ENCODE data around the gene OR1F1. TPM values are rescaled to one million over a fixed set of nuclear protein-coding genes. Genes with fewer than 3 reads are reported as not detected.
"Not testable (repeated sequence)": the region's sequence is repeated elsewhere in the genome, so short reads cannot be mapped to it uniquely, and the experiment has no call there.

The OR1F1 gene
- total RNA-seq, 1 experiment from 2014 or later = not detected

DNA sequence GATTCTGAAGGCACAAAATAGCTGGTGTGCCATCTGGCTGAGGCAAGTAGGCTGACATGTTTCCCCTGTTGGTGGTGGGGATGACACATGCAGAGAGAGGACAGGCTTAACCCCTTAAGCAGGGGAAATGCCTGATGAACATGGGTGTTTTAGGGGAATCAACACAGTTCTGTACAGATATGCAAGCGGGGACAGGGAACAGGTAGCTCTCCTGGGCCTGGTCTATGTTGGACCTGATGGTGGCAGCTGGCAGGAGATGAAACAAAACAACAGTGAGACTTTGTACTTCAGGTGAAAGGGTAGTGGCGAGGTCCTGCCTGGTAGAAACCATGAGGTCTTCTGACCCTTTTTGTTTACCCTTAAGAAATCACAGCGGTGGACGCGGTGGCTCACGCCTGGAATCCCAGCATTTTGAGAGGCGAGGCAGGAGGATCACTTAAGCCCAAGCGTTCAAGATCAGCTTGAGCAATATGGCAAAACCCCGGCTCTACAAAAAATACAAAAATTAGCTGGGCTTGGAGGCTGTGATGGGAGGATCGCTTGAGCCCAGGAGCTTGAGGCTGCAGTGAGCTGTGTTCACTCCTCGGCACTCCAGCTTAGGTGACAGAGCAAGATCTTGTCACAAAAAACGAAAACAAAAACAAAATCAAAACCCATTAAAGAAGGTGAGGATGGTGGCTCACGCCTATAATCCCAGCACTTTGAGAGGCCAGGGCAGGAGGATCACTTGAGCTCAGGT lies 10.5 kb downstream of the OR1F1 start:
- DNase-seq (ENCODE audit: low read depth) = no peak

DNA sequence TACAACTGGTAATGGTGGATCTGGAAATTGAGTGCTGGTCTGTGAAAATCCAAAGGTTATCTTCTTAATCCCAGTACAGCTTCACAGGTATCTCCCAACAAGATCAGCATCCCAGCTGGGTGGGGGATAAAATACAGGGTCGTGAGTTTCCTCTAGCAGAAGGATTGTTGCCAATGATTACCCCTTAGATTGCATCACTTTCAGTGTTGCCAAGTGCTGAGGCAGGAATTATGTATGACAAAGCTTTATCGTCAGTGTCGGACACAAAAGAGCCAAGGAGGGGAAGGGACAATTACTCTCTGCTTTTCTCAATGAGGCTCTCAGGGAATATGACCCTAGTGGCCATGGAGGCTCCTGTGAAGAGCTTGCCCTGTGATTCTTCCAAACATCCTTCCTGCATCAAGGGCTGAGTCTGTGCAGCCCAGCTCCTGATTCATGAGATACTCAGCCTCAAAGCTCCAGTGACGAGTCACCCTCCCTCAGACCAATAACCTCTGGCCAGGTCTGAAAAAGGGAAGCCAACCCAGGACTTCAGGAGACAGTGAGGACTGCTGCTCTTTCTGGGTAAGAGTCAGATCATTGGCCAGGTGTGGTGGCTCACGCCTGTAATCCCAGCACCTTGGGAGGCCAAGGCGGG lies 15.0 kb downstream of the OR1F1 start:
- DNase-seq (ENCODE audit: low read depth) = no peak

DNA sequence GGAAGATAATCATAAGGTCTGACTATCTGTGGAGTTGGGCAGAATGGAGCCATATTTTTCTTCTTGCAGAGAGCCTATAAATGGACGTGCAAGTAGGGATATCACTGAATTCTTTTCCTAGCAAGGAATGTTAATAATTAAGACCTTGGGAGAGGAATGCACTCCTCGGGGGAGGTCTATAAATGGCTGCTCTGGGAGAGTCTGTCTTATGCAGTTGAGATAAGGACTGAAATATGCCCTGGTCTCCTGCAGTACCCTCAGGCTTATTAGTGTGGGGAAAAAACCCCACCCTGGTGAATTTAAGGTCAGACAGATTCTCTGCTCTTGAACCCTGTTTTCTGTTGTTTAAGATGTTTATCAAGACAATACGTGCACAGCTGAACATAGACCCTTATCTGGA lies 17.9 kb downstream of the OR1F1 start:
- not testable (repeated sequence) for DNase-seq (ENCODE audit: low read depth)

DNA sequence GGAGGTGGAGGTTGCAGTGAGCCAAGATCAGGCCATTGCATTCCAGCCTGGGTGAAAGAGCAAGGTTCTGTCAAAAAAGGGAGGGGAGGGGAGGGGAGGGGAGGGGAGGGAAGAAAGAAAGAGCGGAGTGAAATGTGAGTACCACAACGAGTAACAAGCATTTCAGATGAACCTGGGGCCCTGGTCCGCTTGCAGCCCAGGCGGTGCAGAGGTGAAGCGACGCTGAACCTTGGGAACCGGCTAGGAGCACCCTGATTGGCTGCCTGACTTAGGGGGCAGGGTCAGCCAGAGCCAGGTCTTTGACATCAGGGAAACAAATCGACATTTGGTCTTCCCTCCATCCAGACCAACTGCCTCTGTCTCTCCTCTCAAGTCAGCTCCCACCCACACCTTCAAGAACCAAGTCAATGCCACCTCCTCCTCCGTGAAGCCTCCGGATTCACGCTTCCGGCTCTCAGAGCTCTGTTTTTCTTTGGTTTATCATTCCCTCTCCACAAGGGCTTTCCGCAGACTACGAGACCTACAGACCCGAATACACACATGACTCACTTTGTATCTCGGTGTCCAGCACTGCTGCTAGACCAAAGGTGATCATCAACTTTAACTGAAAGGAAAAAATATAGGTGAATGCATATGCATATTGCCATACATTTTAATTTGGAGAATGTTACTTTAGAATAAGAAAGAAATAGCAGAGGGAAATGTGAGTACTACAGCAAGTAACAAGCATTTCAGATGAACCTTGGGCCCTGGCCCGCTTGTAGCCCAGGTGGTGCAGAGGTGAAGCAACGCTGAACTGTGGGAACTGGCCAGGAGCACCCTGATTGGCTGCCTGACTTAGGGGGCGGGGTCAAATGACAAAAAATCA lies 19.3 kb downstream of the OR1F1 start:
- DNase-seq (ENCODE audit: low read depth) = no peak

DNA sequence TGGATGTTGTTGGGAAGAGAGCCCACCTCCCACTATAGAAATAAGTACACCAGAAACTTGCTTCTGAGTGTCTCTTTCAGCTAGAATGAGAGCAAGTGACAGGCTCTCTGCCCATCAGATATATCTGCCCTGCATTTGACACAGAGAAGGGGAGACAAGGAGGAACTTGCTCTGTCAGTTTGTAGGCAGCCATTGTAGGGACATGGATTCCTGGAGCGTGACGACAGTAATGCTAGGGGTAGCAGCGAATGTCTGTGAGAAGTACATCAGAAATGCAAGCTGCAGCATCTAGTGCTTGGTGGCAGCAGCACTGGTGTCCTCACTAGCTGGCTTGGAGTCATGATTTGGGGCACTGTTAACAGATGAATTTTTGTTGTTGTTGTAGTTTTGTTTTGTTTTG lies 24.0 kb downstream of the OR1F1 start:
- DNase-seq (ENCODE audit: low read depth) = no peak

DNA sequence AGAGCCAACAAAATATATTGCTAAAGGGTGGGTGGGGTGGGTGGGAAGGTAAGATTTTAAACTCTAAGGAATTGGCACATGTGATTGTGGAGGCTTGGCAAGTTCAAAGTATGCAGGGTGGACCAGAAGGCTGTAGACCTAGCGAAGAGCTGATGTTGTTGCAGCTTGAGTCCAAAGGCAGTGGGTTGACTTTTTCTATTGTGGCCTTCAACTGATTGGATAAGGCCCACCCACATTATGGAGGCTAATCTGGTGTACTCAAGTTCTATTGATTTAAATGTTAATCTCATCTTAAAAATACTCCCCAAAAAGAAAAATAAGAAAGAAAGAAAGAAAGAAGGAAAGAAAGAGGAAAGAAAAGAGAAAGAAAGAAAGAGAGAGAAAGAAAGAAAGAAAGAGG lies 24.6 kb downstream of the OR1F1 start:
- no peak for DNase-seq (ENCODE audit: low read depth)

DNA sequence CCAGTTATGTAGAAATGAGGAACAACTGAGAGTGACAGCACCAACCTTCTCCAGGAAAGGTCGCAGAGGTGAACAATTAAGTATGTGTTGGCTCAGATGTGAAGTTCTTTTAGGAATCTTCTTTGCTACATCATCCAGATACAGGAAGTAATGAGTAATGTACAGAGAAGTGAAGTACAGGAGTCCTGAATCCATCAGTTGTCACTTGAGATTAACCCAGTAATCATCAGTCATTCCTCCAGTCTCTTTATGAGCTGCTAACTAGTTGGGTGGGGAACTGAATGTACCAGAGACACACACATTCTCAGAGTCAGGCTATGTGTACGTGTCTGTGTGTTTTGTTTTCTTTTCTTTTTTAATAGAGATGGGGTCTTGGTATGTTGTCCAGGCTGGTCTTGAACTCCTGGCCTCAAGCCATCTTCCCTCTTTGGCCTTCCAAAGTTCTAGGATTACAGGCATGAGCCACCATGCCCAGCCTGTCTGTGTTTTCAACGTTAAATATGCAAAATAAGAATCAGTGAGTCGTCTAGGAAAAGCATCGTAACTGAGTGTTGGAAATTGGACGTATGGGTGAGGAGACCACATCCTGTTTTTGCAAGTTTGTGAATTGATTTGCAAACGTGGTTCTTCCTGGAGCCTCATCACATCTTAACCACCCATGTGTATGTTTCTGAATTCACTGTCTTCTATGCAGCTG lies 27.0 kb downstream of the OR1F1 start:
- no peak for DNase-seq (ENCODE audit: low read depth)

DNA sequence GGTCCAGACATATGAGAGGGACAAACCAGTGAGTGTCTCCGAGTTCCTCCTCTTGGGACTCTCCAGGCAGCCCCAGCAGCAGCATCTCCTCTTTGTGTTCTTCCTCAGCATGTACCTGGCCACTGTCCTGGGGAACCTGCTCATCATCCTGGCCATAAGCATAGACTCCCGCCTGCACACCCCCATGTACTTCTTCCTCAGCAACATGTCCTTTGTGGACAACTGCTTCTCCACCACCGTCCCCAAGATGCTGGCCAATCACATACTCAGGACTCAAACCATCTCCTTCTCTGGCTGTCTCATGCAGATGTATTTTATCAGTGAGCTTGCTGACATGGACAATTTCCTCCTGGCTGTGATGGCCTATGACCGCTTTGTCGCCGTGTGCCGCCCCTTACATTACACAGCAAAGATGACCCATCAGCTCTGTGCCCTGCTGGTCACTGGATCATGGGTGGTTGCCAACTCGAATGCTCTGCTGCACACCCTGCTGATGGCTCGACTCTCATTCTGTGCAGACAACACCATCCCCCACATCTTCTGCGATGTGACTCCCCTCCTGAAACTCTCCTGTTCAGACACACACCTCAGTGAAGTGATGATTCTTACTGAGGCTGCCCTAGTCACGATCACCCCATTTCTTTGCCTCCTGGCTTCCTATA lies 27.7 kb downstream of the OR1F1 start:
- no peak for DNase-seq (ENCODE audit: low read depth)

DNA sequence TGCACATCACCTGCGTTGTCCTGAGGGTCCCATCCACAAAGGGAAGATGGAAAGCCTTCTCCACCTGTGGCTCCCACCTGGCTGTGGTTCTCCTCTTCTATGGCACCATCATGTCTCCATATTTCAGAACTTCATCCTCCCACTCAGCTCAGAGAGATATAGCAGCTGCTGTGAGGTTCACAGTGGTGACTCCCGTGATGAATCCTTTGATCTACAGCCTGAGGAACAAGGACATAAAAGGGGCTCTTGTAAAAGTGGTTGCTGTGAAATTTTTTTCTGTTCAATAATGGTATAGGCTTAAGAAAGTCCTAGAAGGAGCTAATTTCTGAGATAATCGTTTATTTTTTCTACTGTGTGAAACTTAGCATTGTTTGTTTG lies 28.2 kb downstream of the OR1F1 start:
- no peak for DNase-seq (ENCODE audit: low read depth)

DNA sequence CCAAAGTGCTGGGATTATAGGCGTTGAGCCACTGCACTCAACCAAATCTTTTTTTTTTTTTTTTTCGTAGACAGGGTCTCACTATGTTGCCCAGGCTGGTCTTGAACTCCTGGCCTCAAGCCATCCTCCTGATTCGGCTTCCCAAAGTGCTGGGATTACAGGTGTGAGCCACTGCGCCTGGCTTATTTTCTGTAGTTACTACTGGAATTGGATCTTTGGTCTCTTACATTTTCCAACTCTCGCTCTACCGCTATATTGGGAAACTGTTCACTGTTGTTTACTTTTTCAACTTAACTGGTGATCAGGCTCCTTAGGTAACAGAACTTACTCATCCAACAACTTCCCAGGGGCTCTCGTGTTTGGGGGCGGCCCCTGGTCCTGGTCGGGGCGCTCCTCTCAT lies 32.8 kb downstream of the OR1F1 start:
- DNase-seq (ENCODE audit: low read depth) = no peak

DNA sequence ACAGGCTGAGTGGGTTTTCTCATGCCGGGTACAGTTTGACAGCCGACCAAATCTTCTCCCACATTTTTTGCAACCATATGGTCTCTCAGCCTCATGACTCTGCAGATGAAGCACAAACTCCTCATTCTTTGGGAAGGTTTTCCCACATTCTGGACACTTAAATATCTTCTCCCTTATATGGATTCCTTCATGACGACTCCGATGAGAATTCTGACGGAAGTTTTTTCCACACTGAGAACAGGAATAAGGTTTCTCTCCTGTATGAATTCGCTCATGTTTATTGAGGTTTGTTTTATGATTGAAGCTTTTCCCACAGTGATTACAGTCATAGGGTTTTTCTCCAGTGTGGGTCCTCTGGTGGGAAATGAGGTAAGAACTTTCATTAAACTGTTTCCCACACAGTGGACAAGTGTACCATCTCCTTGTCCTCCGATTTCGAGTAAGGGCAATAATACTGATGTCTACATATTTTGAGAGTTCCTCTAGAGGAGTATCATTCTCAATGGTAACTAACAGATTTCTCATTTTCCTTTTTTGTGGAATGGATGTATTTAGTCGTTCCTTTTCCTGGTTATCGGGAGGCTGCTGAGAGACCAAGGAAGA lies 36.0 kb downstream of the OR1F1 start:
- peak; percentile 16 for DNase-seq (ENCODE audit: low read depth)

DNA sequence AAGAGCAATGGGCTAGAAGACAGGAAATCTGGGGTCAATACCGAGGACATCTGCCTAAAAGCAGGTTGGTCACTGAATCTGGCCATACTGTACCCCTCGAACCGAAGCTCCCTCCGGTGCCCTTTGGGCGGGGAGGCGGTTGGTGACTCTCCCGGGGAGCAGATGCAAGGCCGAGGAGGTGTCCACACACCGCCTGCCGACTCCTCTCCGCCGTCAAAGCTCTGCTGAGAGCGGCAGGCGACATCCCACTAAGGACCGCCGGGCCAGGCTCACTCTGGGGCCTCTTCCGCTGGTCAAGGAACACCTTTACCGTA lies 46.5 kb downstream of the OR1F1 start:
- DNase-seq (ENCODE audit: low read depth) = no peak

DNA sequence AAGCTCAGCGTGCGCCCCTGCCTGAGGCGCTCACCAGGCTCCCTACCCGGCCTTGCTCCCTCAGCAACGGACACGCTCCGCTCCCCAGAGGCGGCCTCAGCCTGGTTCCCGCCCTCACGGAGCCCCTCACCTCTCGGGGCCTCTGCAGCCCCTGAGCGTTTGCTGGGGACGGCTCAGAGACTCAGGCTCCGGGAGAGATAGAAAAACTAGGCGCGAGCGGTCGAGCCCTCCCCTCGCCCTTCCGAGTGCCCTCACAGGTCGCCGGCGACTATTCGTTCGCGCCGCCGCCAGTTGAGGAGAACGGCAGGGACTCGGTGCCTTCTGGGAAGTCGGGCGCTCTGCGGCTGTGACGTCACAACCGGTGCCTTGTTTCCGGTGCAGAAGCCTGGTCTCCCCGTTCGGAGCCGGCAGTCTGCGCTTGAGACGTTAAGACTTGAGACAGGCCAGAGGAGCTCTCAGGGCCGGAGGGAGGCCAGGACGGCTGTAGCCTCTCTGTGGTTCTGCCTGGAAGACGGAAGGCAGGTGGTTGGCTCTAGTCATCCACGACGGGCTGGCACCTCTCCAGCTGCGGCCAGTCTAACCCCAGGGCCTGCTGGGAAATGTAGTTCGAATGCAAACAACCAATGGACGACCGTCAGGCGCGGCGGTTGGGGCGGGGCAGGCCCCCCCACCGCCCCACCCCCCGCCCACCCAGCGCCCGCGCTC lies 47.0 kb downstream of the OR1F1 start, which contains the start of gene ZNF200:
ZNF200 (minus strand) TSS at position 302 of the 705 bp plus-strand sequence. CDS start 1,403 bp downstream, outside the sequence.
- peak; percentile 95 for DNase-seq (ENCODE audit: low read depth)

DNA sequence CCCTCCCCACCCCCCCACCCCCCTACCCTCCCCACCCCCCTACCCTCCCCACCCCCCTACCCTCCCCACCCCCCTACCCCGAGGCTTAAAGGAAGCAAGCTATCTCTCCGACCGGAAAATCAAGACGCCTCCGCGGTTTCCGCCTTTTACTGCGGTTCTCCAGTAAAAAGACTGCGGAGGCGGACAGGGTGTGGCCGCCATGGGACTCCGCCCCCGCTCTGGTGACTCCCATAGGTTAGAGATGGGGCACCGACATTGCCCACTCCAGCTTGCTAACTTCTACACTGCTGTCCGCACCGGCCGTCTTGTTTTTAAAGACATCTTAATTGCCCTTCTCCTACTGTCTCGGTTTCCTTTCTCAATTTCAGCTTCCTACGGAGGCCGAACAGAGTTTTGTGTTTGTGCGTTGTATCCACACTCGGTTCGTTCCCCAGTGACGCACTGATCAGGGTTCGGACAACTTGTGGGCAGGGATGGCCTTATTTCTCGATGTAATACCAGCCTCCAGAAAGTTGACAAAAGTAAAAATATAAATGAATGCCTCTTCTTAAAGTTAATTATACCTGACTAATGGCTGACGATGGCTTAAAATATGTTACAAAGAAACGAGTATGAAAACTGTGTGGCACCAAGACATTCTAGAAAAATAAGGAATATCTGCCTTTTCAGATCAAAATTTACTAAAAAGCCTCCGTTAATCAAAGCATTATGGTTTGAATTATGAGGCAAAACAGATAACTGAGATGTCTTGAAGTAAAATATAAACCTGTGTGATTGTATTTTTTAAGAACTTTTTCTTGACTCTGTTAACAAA lies 48.1 kb downstream of the OR1F1 start:
- no peak for DNase-seq (ENCODE audit: low read depth)

DNA sequence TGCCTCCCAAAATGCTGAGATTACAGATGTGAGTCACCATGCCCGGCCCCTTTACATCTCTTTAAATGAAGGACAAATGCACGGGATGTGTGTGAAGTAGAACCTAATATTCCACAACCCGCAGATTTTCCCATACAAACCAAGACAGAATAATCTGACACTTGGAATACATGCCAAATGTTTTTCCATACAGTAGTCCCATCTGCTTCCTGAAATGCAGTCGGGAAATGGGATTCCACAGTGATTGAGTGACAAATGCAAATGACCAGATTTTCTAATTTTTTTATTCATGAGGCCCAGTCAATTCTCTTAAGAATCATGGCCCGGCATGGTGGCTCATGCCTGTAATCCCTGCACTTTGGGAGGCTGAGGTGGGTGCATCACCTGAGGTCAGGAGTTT lies 53.8 kb downstream of the OR1F1 start:
- DNase-seq (ENCODE audit: low read depth) = no peak

DNA sequence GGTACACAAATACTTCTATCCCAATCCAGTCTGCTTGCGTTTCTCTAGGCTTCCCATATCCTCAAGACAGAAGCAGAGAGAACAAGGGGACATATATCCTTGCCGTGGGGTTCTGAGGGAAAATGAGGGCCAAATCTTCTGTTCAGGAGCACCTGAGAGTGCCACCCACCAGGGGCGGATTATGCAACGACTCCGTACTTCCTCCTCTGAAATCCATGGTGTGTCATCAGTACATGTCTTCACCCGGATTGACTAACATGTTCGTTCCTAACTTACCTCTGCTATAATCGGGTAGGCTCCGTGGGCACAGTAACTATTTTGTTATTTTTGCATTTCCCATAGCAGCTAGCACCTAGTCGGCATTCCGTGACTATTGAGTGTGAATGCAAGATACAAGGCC lies 54.7 kb downstream of the OR1F1 start:
- DNase-seq (ENCODE audit: low read depth) = no peak

DNA sequence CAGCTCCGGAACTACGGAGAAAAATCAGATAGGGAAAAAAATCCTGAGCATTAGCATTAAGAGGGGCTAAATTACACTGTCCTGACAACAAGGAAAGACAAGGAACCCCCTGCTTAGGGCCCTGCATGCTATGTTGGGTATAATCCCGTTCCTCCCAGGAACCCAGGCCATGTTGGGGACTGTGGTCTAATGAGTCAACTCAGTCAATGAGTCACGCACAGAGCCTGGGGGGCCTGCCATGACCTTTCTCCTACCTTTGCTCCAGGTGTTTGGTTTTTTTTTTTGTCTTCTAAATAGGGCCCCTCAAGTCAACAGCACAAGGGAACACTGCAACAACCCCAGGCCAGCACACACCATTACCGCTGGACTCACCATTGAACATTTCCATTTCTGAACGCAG lies 55.9 kb downstream of the OR1F1 start:
- peak; percentile 66 for DNase-seq (ENCODE audit: low read depth)

DNA sequence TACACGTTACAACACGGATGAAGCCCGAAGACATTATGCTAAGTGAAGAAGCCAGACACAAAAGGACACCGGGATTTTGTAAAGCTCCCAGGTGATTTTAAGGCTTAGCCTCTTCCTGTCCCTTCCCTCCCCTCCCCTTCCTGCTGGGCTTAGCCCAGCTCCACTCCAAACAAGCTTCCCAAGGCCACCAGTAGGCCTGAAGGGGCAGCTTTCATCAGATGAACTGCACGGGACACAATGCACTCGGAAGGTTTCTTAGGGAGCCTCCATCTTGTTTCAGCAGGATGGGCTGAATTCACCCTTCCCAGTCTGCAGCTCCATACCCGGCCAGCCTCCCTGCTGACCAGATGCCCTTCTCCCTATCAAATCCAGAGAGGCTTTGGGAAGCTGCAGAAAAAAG lies 58.0 kb downstream of the OR1F1 start:
- DNase-seq (ENCODE audit: low read depth) = no peak

DNA sequence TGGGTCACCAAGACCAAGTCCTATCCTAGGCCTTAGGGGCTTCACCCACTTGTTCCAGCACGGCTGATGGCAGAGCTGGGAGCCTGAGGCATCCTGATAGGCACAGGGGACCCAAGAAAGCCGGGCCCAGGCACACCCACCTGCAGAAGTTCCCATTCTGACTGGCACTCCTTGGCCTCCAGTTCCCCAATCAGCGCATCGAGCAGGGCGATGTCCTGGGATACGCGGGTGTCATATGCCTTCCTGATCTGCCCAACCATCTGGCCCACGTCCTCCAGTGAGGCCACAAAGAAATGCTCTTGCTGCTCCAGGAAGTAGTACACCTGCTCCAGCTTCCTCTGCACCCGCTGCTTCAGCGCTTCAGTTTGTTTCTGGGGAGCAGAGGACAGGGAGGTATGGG lies 58.9 kb downstream of the OR1F1 start:
- DNase-seq (ENCODE audit: low read depth) = no peak

DNA sequence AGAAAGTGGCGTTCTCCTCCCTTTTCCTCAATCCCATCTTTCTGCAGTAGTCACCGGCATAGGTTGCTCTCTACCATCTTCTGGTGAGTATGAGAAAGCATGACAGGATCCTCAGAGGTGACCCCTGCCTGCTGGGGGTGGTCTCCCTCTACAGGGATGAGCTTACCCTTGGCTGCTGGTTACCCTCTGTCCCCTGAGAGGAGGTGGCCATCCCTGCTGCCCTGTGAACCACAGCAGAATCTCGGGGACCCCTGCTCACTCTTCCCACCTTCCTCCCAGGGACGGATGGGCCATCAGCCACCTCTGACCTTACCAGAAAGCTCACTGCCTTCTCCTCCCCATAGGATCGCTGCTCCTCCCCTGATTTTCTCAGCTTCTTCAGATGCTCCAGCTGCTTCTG lies 60.6 kb downstream of the OR1F1 start:
- no peak for DNase-seq (ENCODE audit: low read depth)

Data from M059J (cell line).